PC-3 (cell line): ENCODE results near the gene ACTRT3.

Experiments
- CTCF ChIP-seq: fragments of 300-600 bp; sonication (generic); conservative IDR thresholded peaks from 2 replicates; pipeline ENCODE4 v1.5.1; 2017; ENCODE audit warnings: antibody characterized with exemption, low read depth, mild to moderate bottlenecking, low read length
- EZH2 ChIP-seq: fragments of 300-600 bp; sonication (generic); IDR thresholded peaks from one replicate; pipeline ENCODE4 v1.6.1; 2017; ENCODE audit warnings: antibody characterized with exemption, mild to moderate bottlenecking, low read length; ENCODE audit not compliant: unreplicated experiment

GRCh38 chr3:169764882-169765612 is 4.3 kb downstream of the ACTRT3 start, which contains the start of gene TERC:
- TF ChIP-seq CTCF (no peak), EZH2 (no peak)
